ENCODE measurements around the gene RALGPS1.

GRCh38 chr9:126986506-126986951 is 71.9 kb downstream of the RALGPS1 start:
- TF ChIP-seq CTCF (IDR thresholded peaks at IDR 0.05) (no peak), POLR2A (IDR thresholded peaks at IDR 0.05) (no peak), POLR2AphosphoS5 (IDR thresholded peaks at IDR 0.05; ENCODE audit: insufficient read depth in 1 of 2, low read depth in 1 of 2) (no peak)

All from vagina (tissue), 2 donors.